ENCODE results near the gene KIF12.

DNA sequence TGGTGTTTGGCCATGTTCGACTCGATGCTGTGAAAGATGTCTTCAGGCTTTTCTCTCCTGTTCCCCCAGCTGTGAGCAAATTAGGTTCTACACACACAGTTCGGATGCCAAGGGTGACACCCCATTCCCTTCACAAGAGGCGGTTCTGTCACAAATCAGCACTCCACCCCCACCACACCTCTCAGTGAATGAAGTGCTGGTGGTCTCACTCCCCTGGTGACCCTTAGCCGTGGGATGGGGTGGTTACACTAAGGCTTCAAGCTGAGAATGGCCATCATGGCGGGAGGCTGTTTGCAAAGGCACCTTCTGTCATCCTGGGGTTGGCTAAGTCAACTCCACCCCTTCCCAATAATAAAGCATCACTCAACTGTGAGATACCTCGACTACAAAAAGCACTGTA, 47.4 kb downstream of the KIF12 start:
- no peak for TF ChIP-seq GATA3 (IDR thresholded peaks at IDR 0.05; ENCODE audit: low read depth, low read length)
- TF ChIP-seq GATA2 (IDR thresholded peaks at IDR 0.05; ENCODE audit: low read depth, low read length): no peak

Measured in SH-SY5Y (cell line).